Amniotic stem cell (primary cell): ENCODE measurements around the gene SLC7A5.
"Not testable (repeated sequence)": the region's sequence is repeated elsewhere in the genome, so short reads cannot be mapped to it uniquely, and the experiment has no call there.

Experiments
- DNase-seq: peaks from one replicate; lab custom pipeline; 2025; lab: John Stamatoyannopoulos, UW

Gene SLC7A5

DNA sequence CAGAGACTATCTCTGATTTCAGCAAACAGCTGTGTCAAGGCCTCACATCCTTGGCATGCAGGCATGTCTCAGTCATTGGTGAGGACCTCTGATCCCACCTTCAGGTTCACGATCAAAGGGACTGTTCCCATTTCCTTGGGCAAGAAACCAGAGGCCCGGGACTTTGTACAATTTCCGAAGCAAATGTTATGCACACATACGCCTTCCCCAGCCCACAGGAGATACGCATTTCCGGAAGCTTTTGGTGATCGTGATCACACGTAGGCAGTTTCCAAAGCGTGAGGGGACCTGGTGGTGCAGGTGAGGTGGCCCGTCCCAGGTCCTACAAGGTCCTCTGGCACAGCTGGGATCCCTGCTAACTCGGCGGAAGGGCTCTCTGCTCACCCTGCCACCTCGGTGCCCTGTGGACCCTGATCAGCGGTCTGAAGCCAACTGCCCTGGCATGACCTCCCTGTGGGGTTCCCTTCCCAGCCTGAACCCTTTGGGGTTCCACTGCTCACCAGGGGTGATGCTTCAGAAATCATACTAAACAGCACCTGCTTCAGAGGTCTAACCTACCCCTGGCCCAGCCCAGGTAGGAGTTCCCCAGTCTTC lies 74.7 kb downstream of the SLC7A5 start:
- DNase-seq, result no peak

DNA sequence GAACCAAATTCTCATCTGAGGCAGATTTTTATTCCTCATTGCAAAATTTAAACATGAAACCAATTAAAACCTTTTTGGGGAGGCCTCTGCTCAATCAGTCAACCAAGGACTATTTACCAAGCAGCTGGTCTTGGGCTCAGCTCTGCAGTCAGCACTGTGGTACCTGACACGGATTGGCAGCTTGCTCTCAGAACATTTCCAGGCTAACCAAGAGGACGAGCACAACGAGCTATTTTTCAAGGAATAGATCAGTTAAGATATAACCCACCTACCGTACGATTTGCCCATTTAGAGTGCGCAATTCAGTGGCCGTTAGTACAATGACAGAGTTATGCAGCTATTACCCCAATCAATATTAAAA lies 77.1 kb downstream of the SLC7A5 start:
- DNase-seq, result no peak

DNA sequence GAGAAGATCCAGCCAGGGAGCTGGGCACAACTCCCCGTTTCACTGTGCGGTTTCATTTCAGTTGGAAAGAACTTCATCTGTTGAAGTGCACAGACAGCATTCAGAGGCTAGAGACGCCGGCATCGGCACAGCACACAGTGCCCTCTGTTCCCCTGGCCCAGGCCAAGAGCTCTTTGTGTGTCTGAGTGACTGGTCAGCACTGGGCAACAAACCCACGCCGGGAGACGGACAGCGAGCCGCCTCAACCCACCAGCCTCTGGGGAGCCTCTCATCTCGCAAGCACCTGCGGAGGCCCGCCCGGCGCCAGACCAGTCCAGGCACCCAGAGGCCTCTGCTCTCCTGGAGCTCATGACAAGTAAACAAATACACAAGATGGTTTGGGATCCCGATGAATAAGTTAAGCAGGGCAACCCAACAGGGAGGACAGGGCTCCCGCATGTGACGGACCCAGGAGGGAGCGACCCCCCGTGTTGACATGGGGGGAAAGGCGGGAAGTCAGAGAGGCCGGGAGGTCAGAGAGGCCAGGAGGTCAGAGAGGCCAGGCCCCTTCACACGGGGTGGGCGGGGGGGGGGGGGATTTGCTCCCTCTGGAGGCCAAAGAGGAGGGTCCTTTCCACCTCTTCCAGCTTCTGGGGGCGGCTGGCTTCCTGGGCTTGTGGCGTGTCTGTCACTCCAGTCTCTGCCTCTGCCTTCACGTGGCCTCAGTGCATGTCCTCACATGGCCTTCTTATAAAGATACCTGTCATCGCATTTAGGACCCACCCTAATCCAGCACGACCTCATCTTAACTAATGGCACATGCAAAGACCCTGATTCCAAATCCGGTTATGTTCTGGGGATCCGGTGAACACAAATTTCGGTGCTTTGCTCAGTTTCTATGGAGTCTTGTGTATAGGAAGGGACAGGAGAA lies 77.8 kb downstream of the SLC7A5 start:
- DNase-seq, result no peak

DNA sequence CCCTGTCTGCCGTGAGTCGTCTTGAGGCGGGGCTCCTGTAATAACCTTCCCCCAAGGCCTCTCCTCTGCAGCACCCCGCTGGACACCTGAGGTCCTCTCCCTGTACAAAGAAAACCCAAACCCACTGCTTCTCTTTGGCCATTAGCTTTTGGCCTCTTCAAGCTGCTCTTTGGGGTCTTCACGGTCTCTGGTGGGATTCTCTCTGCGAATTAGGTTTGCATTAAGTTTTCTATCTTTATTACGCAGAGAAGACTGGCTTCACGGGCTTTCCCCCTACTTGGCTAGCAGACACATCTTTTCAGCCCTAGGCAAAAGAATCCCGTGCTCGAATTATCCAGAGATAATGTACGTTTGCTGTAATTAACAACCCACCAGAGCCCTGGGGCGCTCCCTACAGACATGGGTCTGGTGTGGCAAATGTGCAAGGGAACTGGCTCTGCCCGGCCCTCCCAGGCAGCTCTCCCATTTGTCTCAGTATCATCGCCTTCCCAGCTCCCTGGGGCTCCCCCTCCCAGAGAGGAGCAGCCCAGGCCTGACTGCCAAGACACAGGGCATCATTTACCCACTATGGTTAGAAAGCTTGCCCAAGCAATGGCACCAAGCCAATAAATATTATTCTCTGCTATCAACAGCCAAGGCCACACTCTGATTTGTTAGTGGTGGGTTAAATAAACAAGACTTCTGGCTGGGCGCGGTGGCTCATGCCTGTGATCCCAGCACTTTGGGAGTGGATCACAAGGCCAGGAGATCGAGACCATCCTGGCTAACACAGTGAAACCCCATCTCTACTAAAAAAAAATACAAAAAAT lies 78.8 kb downstream of the SLC7A5 start:
- no peak for DNase-seq

DNA sequence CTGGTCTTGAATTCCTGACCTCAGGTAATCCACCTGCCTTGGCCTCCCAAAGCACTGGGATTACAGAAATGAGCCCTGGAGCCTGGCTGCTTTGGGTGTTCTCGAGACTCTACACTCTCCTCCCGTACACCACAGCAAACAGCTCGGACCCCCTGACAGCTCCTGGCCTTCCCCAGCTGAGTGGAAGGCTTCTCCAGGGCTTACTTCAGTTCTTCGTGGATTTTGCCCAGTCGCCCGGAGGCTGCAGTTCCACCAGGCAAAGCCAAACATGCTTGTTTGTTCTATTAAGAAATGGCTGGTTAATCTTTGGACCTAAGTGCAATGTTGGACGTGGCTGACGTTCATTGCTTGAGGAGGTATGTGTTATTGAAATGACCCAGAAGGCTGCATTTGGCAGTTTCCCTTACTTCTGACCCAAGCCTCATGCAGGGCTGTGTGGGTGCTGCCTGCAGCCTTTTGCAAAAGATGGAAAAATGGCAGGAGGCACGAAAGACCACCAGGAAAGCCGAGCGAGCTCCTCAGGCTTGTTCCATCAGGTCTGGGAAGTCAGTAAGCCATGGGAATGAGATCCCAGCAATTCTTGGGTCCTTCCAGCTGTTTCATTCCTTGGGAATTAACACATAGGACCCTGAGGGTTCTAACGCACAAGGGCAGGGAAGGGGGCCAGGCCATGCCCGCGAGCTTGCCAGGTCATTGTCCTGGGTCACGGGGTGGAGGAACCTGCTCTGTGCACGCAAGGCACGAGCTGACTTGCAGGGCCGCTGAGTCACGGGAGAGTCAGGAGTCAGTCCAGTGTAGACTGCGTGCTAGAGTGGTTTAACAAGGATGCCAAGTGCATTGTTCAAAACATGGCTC lies 79.6 kb downstream of the SLC7A5 start:
- DNase-seq, result no peak

DNA sequence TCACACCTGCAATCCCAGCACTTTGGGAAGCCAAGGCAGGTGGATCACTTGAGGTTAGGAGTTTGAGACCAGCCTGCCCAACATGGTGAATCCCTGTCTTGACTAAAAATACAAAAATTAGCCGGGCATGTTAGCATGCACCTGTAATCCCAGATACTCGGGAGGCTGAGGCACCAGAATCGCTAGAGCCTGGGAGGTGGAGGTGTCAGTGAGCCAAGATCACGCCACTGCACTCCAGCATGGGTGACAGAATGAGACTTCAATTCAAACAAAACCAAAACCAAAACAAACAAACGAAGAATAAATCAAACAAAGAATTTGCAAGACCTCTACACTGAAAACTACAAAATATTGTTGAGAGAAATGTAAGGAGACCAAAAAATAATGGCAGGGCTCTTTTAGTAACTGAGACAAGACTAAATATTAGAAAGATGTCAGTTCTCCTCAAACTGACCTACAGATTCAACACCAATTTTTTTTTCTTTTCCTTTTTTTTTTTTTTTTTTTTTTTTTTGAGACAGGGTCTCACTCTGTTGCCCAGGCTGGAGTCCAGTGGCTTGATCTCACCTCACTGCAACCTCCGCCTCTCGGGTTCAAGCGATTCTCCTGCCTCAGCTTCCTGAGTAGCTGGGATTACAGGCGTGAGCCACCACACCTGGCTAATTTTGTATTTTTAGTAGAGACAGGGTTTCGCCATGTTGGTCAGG lies 80.4 kb downstream of the SLC7A5 start:
- not testable (repeated sequence) for DNase-seq

DNA sequence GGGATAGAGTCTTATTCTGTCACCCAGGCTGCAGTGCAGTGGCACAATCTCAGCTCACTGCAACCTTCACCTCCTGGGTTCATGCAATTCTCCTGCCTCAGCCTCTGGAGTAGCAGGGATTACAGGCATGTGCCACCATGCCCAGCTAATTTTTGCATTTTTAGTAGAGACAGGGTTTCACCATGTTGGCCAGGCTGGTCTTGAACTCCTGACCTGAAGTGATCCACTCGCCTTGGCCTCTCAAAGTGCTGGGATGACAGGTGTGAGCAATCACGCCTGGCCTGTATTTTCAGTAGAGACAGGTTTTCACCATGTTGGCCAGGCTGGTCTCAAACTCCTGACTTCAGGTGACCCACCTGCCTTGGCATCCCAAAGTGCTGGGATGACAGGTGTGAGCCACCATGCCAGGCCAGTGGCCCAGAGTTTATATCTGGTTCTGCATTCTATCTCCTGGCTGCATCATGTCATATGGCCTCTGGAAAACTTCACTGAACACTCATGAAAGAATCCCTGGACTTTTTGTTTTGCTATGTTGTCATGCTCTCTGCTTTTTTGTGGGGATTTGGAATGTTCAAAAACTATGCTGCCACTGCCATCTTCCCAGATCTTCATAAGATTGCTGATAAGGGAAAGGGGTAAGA lies 81.7 kb downstream of the SLC7A5 start:
- DNase-seq, result not testable (repeated sequence)

DNA sequence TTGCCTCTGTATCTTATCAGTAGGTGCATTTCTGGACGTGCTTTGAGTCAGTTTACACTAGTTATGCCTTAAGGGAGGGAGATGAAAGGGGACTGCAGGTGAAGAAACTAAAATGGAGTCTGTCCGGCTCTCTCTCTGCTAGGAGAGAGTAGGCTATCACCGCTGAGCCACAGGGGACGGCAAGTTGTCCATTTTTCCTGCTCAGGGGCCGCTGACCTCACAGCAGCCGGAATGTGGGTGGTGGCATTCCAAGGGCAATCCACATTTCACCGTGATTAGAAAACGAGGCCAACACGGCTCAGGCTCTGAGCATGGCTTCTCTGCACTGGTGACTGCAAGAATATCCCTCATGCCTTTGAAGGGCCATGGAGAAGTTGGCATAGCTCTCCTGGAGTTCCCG lies 84.5 kb downstream of the SLC7A5 start:
- no peak for DNase-seq

DNA sequence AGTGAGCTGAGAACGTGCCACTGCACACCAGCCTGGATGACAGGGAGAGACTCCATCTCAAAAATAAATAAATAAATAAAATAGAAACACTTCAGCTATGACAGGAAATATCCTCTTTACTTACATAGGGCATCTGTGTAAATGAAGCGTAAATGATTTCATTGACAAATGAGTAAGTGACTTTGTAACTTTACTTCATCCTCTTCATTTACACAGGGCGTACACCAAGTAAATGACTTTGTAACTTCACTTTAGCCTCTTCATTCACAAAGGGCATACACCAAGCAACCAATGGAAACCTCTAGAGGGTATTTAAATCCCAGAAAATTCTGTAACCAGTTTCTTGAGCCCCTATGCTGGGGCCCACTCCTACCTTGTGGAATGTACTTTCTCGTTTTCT lies 87.3 kb downstream of the SLC7A5 start:
- no peak for DNase-seq

DNA sequence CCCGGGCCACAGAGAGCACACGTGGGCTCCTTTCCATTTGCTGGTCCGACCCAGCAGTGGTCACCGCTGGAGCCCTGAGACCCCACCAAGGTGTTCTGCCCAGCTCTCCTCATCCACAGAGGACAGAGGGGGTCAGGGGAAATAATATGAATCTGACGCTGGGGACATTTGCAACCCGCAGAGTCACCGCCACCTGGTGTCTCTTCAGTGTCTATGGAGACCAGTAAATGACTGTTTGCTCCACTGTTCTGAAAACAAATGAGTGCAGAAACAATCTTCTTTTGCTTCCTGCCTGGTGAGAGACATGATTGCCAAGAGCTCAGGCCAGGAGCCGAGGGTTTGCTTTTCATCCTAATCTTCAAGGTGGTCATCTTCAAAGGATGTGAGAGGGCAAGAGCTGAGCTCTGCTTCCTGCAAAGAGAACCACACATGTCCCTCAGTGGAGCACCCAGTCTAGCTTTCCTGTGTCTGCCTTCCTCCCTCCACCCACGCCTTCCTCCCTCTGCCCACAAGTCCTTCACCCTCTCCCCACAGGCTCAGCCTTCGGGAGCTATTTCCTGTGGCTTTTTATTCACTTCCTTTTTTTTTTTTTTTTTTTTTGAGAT lies 88.8 kb downstream of the SLC7A5 start:
- no peak for DNase-seq
